ENCODE results near the gene ZFR2.

Gene ZFR2

GRCh38 chr19:3857449-3858003 is 11.3 kb downstream of the ZFR2 start:
- Histone ChIP-seq H3K4me1 (ENCODE audit: control insufficient read depth in 1 of 2, insufficient read depth in 1 of 2, low read depth in 1 of 2, low read length in 1 of 2) (no peaks in the 10 kb centered on the region), H3K4me3 (ENCODE audit: low read depth in 1 of 2, low read length in 1 of 2) (no peak overlapping the region), H3K27me3 (no peaks in the 10 kb centered on the region), H3K36me3 (no peaks in the 10 kb centered on the region), H3K27ac (no peak overlapping the region), H3K9me3 (no peaks in the 10 kb centered on the region)
- no peak for TF ChIP-seq CTCF (IDR thresholded peaks at IDR 0.05)

GRCh38 chr19:3855320-3855719 is 13.5 kb downstream of the ZFR2 start:
- no peaks in the 10 kb centered on the region for H3K36me3 ChIP-seq
- H3K27ac ChIP-seq = no peak overlapping the region
- no peak for TF ChIP-seq CTCF (IDR thresholded peaks at IDR 0.05)
- H3K27me3 ChIP-seq = no peaks in the 10 kb centered on the region
- no peaks in the 10 kb centered on the region for H3K4me1 ChIP-seq (ENCODE audit: control insufficient read depth in 1 of 2, insufficient read depth in 1 of 2, low read depth in 1 of 2, low read length in 1 of 2)
- no peak overlapping the region for H3K4me3 ChIP-seq (ENCODE audit: low read depth in 1 of 2, low read length in 1 of 2)
- H3K9me3 ChIP-seq = no peaks in the 10 kb centered on the region

GRCh38 chr19:3852614-3853254 is 16.1 kb downstream of the ZFR2 start:
- Histone ChIP-seq H3K36me3 (no peaks in the 10 kb centered on the region), H3K4me3 (ENCODE audit: low read depth in 1 of 2, low read length in 1 of 2) (no peak overlapping the region), H3K9me3 (no peaks in the 10 kb centered on the region), H3K27me3 (no peaks in the 10 kb centered on the region), H3K27ac (no peak overlapping the region), H3K4me1 (ENCODE audit: control insufficient read depth in 1 of 2, insufficient read depth in 1 of 2, low read depth in 1 of 2, low read length in 1 of 2) (no peaks in the 10 kb centered on the region)
- peak; percentile 16 for TF ChIP-seq CTCF (IDR thresholded peaks at IDR 0.05)

- H3K27me3 ChIP-seq = no peaks in the 10 kb centered on the region
- no peaks in the 10 kb centered on the region for H3K36me3 ChIP-seq
- H3K9me3 ChIP-seq = no peaks in the 10 kb centered on the region
- no peak overlapping the region for H3K4me3 ChIP-seq (ENCODE audit: low read depth in 1 of 2, low read length in 1 of 2)
- TF ChIP-seq CTCF (IDR thresholded peaks at IDR 0.05) = no peak
- no peak overlapping the region for H3K27ac ChIP-seq
- H3K4me1 ChIP-seq (ENCODE audit: control insufficient read depth in 1 of 2, insufficient read depth in 1 of 2, low read depth in 1 of 2, low read length in 1 of 2) = no peaks in the 10 kb centered on the region
Observed at GRCh38 chr19:3852177-3852511, 16.7 kb downstream of the ZFR2 start.

- H3K4me3 ChIP-seq (ENCODE audit: low read depth in 1 of 2, low read length in 1 of 2) = no peak overlapping the region
- no peaks in the 10 kb centered on the region for H3K9me3 ChIP-seq
- TF ChIP-seq CTCF (IDR thresholded peaks at IDR 0.05) = no peak
- H3K4me1 ChIP-seq (ENCODE audit: control insufficient read depth in 1 of 2, insufficient read depth in 1 of 2, low read depth in 1 of 2, low read length in 1 of 2) = no peaks in the 10 kb centered on the region
- H3K36me3 ChIP-seq = no peaks in the 10 kb centered on the region
- H3K27ac ChIP-seq = no peak overlapping the region
- no peaks in the 10 kb centered on the region for H3K27me3 ChIP-seq
Observed at GRCh38 chr19:3851254-3852176, 17.3 kb downstream of the ZFR2 start.
